Fibroblast of lung (primary cell): Measurements from ENCODE around the gene ZNF280A. TPM values are rescaled to one million over a fixed set of nuclear protein-coding genes. Genes with fewer than 3 reads are reported as not detected.
"Not testable (repeated sequence)": the region's sequence is repeated elsewhere in the genome, so short reads cannot be mapped to it uniquely, and the experiment has no call there.

ENCODE experiments used
- DNase-seq, 2 donors: peaks; one replicate each; pipeline versions ENCODE4 v3.0.0 to v3.0.0-alpha.2; 2010; ENCODE audit warnings: low read depth in 2 of 2
- H2AFZ ChIP-seq: 2 replicates; pipeline ENCODE4 v1.5.1; 2012; ENCODE audit warnings: low read length, control low read depth, inconsistent platforms
- H3K27ac ChIP-seq: 2 replicates; pipeline ENCODE4 v1.5.1; 2011; ENCODE audit warnings: low read length, control low read depth; ENCODE audit not compliant: insufficient read depth
- H3K27me3 ChIP-seq: 2 replicates; pipeline ENCODE4 v1.5.1; 2011; ENCODE audit warnings: mild to moderate bottlenecking, low read length; ENCODE audit not compliant: control insufficient read depth, insufficient read depth
- H3K36me3 ChIP-seq: 2 replicates; pipeline ENCODE4 v1.5.1; 2011; ENCODE audit warnings: low read length; ENCODE audit not compliant: control insufficient read depth, insufficient read depth
- H3K4me1 ChIP-seq: 2 replicates; pipeline ENCODE4 v1.5.1; 2011; ENCODE audit warnings: low read length; ENCODE audit not compliant: control insufficient read depth, insufficient read depth; ENCODE audit errors: extremely low read depth
- H3K4me2 ChIP-seq: 2 replicates; pipeline ENCODE4 v1.5.1; 2011; ENCODE audit warnings: low read length, control low read depth; ENCODE audit not compliant: insufficient read depth; ENCODE audit errors: extremely low read depth
- H3K4me3 ChIP-seq, 4 experiments: fragments of 200-600 bp in 1 of 4; sonication (generic) in 1 of 4; replicated peaks in 1 of 4; 2 replicates each; pipeline ENCODE4 v1.5.1; 2011 to 2016; ENCODE audit warnings: low read length in 4 of 4, low read depth in 3 of 4, mild to moderate bottlenecking in 3 of 4, control low read depth in 2 of 4, inconsistent platforms in 1 of 4, mixed read lengths in 1 of 4; ENCODE audit not compliant: insufficient read depth in 1 of 4; ENCODE audit errors: control extremely low read depth in 1 of 4
- H3K79me2 ChIP-seq: 2 replicates; pipeline ENCODE4 v1.5.1; 2012; ENCODE audit warnings: mild to moderate bottlenecking, low read length, inconsistent platforms; ENCODE audit not compliant: control insufficient read depth, insufficient read depth
- H3K9ac ChIP-seq: 2 replicates; pipeline ENCODE4 v1.5.1; 2011; ENCODE audit warnings: mild to moderate bottlenecking, low read length, control low read depth; ENCODE audit not compliant: insufficient read depth
- H3K9me3 ChIP-seq: 2 replicates; pipeline ENCODE4 v1.5.1; 2012; ENCODE audit warnings: low read depth, low read length; ENCODE audit not compliant: control insufficient read depth, insufficient read depth
- H4K20me1 ChIP-seq: 2 replicates; pipeline ENCODE4 v1.5.1; 2011; ENCODE audit warnings: low read length; ENCODE audit not compliant: control insufficient read depth, insufficient read depth; ENCODE audit errors: extremely low read depth
- EZH2 ChIP-seq: IDR thresholded peaks from 2 replicates; pipeline ENCODE4 v1.5.1; 2012; ENCODE audit warnings: low read length, control low read depth, mild to moderate bottlenecking; ENCODE audit errors: missing control alignments
- polyA plus RNA-seq, 2 donors: library from polyadenylated mRNA; depleted of rRNA in 1 of 2; stranded (reverse) in 1 of 2; unstranded in 1 of 2; fragments of >200 nt; gene quantifications; 2 replicates each; pipeline ENCODE4 v1.2.1, GENCODE V29; 2011 to 2012; ENCODE audit warnings: missing spikeins in 1 of 2
- total RNA-seq: library from RNA; depleted of rRNA; stranded (reverse); fragments of >200 nt; gene quantifications from 2 replicates; pipeline ENCODE4 v1.2.1, GENCODE V29; 2014
- TF ChIP-seq, protein P1 (sequence below), 2 donors: IDR thresholded peaks in 1 of 2; conservative IDR thresholded peaks in 1 of 2; 1 replicate in 1 of 2; 2 replicates in 1 of 2; pipeline ENCODE4 v1.5.1; 2011 to 2012; ENCODE audit warnings: low read length in 2 of 2, control low read depth in 1 of 2, inconsistent platforms in 1 of 2, low read depth in 1 of 2, mild to moderate bottlenecking in 1 of 2

Gene ZNF280A
- total and polyA plus RNA-seq, 2 donors (not counting 1 experiment from before 2014, with no cell fraction given) = not detected

DNA sequence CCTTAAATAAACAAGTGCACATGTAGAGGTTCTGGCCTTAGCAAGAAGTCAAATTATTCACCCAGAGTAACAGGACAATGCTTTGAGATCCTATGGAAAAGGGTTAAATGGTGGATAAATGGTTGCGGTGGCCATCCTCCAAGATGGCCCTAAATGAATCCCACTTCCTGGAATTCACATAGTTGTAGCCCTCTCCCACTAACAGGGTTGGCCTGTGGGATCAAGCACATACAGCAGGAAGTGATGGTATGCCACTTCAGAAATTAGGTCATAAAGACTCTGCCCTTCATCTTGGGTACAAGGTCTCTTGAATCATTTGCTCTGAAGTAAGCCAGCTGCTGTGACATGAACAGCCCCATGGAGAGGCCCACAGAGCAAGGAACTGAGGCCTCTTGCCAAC, 13.3 kb downstream of the ZNF280A start:
- no peak for TF ChIP-seq EZH2
- TF ChIP-seq, protein P1, sequence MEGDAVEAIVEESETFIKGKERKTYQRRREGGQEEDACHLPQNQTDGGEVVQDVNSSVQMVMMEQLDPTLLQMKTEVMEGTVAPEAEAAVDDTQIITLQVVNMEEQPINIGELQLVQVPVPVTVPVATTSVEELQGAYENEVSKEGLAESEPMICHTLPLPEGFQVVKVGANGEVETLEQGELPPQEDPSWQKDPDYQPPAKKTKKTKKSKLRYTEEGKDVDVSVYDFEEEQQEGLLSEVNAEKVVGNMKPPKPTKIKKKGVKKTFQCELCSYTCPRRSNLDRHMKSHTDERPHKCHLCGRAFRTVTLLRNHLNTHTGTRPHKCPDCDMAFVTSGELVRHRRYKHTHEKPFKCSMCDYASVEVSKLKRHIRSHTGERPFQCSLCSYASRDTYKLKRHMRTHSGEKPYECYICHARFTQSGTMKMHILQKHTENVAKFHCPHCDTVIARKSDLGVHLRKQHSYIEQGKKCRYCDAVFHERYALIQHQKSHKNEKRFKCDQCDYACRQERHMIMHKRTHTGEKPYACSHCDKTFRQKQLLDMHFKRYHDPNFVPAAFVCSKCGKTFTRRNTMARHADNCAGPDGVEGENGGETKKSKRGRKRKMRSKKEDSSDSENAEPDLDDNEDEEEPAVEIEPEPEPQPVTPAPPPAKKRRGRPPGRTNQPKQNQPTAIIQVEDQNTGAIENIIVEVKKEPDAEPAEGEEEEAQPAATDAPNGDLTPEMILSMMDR (conservative IDR thresholded peaks at IDR 0.05 in 1 of 2, IDR thresholded peaks at IDR 0.05 in 1 of 2; ENCODE audit: low read depth in 1 of 2, low read length in 2 of 2) = no peak
- no peak overlapping the region for H2AFZ ChIP-seq
- H3K9me3 ChIP-seq = no peaks in the 10 kb centered on the region
- H3K9ac ChIP-seq = no peak overlapping the region
- H4K20me1 ChIP-seq = no peaks in the 10 kb centered on the region
- no peak overlapping the region for H3K4me3 ChIP-seq
- H3K79me2 ChIP-seq = no peaks in the 10 kb centered on the region
- H3K27me3 ChIP-seq = no peaks in the 10 kb centered on the region
- DNase-seq = no peak
- H3K36me3 ChIP-seq = no peaks in the 10 kb centered on the region
- no peak overlapping the region for H3K27ac ChIP-seq
- H3K4me2 ChIP-seq = no peak overlapping the region
- H3K4me1 ChIP-seq = no peaks in the 10 kb centered on the region

DNA sequence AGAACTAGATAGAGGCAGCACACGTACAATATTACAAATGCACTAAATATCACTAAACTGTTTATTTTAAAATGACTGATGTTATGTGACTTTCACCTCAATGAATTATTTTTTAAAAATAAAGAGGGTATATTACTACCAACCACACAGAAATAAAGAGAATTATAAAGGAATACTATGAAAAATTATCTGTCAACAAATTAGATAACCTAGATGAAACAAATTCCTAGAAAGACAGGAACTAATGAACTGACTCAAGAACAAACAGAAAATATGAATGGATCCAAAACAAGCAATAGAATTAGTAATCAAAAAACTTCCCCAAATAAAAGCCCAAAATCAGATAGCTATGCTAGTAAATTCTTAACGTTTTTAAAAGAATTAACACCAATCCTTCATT, 21.8 kb downstream of the ZNF280A start:
- DNase-seq = no peak
- Histone ChIP-seq H3K27ac (no peak overlapping the region), H3K27me3 (no peaks in the 10 kb centered on the region), H3K4me1 (no peaks in the 10 kb centered on the region), H4K20me1 (no peaks in the 10 kb centered on the region), H3K4me2 (no peak overlapping the region), H3K9me3 (no peaks in the 10 kb centered on the region), H3K36me3 (no peaks in the 10 kb centered on the region), H3K79me2 (no peaks in the 10 kb centered on the region), H3K4me3 (no peak overlapping the region), H2AFZ (no peak overlapping the region), H3K9ac (no peak overlapping the region)
- TF ChIP-seq, protein P1 (conservative IDR thresholded peaks at IDR 0.05 in 1 of 2, IDR thresholded peaks at IDR 0.05 in 1 of 2; ENCODE audit: low read depth in 1 of 2, low read length in 2 of 2) = no peak
- no peak for TF ChIP-seq EZH2

DNA sequence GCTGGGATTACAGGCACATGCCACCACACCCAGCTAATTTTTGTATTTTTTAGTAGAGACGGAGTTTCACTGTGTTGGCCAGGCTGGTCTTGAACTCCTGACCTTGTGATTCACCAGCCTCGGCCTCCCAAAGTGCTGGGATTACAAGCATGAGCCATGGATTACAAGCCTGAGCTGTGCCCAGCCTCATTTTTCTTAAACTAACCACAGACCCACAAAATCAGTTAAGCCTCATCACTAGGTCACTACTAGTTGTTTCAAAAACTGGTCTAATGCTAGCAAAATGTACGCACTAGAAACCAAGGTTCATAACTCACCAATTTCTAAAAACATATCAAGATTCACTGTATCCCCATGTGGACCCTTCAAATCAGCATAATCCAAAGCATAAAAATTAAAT, 28.5 kb downstream of the ZNF280A start:
- peak in 1 of 2 donors; percentile 6 for DNase-seq
- not testable (repeated sequence) for H3K9me3 ChIP-seq, H3K4me3 ChIP-seq, H3K79me2 ChIP-seq, H3K4me2 ChIP-seq, H4K20me1 ChIP-seq, H3K36me3 ChIP-seq, H2AFZ ChIP-seq, H3K27ac ChIP-seq, H3K9ac ChIP-seq, H3K4me1 ChIP-seq, H3K27me3 ChIP-seq

DNA sequence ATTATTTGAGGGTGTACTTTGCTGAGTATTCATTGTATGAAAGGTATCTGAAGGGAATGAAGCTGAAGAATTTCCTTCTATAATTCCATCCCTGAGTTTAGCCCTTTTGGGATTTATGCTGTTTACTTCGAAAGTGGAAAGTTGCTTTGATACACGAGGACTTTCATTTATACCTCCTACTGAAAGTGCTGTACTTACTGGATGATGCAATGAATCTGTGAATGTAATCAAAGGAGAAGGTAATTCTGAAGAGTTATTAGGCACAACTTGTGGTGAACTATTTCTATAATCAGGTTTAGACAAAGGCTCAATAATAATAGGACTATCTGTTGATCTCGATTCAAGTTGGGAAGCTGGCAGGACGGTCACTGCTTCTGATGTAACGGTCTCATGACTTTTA, 31.3 kb downstream of the ZNF280A start:
- Histone ChIP-seq H3K4me2 (no peak overlapping the region), H3K4me1 (no peaks in the 10 kb centered on the region), H2AFZ (no peak overlapping the region), H3K27me3 (no peaks in the 10 kb centered on the region), H3K4me3 (no peak overlapping the region), H3K79me2 (no peaks in the 10 kb centered on the region), H3K9me3 (no peaks in the 10 kb centered on the region), H3K27ac (no peak overlapping the region), H4K20me1 (no peaks in the 10 kb centered on the region), H3K36me3 (no peaks in the 10 kb centered on the region), H3K9ac (no peak overlapping the region)
- TF ChIP-seq, protein P1 (conservative IDR thresholded peaks at IDR 0.05 in 1 of 2, IDR thresholded peaks at IDR 0.05 in 1 of 2; ENCODE audit: low read depth in 1 of 2, low read length in 2 of 2) = no peak
- no peak for TF ChIP-seq EZH2
- DNase-seq = no peak
